PC-3 (cell line): ENCODE data around the gene HIGD2A.

ENCODE experiments used
- CTCF ChIP-seq: fragments of 300-600 bp; sonication (generic); conservative IDR thresholded peaks from 2 replicates; pipeline ENCODE4 v1.5.1; 2017; ENCODE audit warnings: antibody characterized with exemption, low read depth, mild to moderate bottlenecking, low read length
- EZH2 ChIP-seq: fragments of 300-600 bp; sonication (generic); IDR thresholded peaks from one replicate; pipeline ENCODE4 v1.6.1; 2017; ENCODE audit warnings: antibody characterized with exemption, mild to moderate bottlenecking, low read length; ENCODE audit not compliant: unreplicated experiment
- EZH2phosphoT487 ChIP-seq: fragments of 300-600 bp; sonication (generic); IDR thresholded peaks from 2 replicates; pipeline ENCODE4 v1.6.1; 2018; ENCODE audit warnings: mild to moderate bottlenecking, antibody characterized with exemption, low read length, borderline replicate concordance

GRCh38 chr5:176361437-176362232, 26.9 kb upstream of the HIGD2A start, which contains the start of gene KIAA1191:
- TF ChIP-seq CTCF = no peak
- TF ChIP-seq EZH2 = no peak
- TF ChIP-seq EZH2phosphoT487 = no peak
